DOHH2 (cell line): ENCODE results near the gene SOX3.

Experiments
- H3F3A ChIP-seq: fragments of 200-600 bp; sonication (generic), shearing (Covaris generic); 2 replicates; pipeline ENCODE4 v1.6.0; 2016; ENCODE audit warnings: antibody characterized with exemption, mild to moderate bottlenecking; ENCODE audit not compliant: control insufficient read depth, insufficient read depth
- H3K27ac ChIP-seq: fragments of 200-600 bp; sonication (generic); 2 replicates; pipeline ENCODE4 v1.5.1; 2014; ENCODE audit warnings: low read depth, mild to moderate bottlenecking, low read length, moderate library complexity
- H3K27me3 ChIP-seq: fragments of 200-600 bp; sonication (generic); 2 replicates; pipeline ENCODE4 v1.6.1; 2014; ENCODE audit warnings: mild to moderate bottlenecking, low read length, mixed read lengths; ENCODE audit not compliant: control insufficient read depth
- H3K36me3 ChIP-seq: fragments of 200-600 bp; sonication (generic); 2 replicates; pipeline ENCODE4 v1.6.1; 2014; ENCODE audit warnings: mild to moderate bottlenecking, low read length, moderate library complexity, mixed read lengths; ENCODE audit not compliant: control insufficient read depth
- H3K4me1 ChIP-seq: fragments of 200-600 bp; sonication (generic); 2 replicates; pipeline ENCODE4 v1.6.1; 2014; ENCODE audit warnings: mild to moderate bottlenecking, low read length, mixed read lengths; ENCODE audit not compliant: control insufficient read depth
- H3K4me2 ChIP-seq: fragments of 200-600 bp; sonication (generic); 2 replicates; pipeline ENCODE4 v1.6.0; 2014; ENCODE audit warnings: mild to moderate bottlenecking, low read length, moderate library complexity
- H3K4me3 ChIP-seq: fragments of 200-600 bp; sonication (generic); 2 replicates; pipeline ENCODE4 v1.5.1; 2014; ENCODE audit warnings: mild to moderate bottlenecking, low read length, mixed read lengths
- H3K79me2 ChIP-seq: fragments of 200-600 bp; sonication (generic); 2 replicates; pipeline ENCODE4 v1.6.1; 2014; ENCODE audit warnings: mild to moderate bottlenecking, low read length, mixed read lengths; ENCODE audit not compliant: control insufficient read depth
- H3K9me2 ChIP-seq: fragments of 200-600 bp; sonication (generic); replicated peaks from 2 replicates; pipeline ENCODE4 v1.6.1; 2014; ENCODE audit warnings: mild to moderate bottlenecking, low read length, mixed read lengths; ENCODE audit not compliant: control insufficient read depth
- H3K9me3 ChIP-seq: fragments of 200-600 bp; sonication (generic); 2 replicates; pipeline ENCODE4 v1.6.1; 2014; ENCODE audit warnings: antibody characterized with exemption, low read length, mixed read lengths; ENCODE audit not compliant: control insufficient read depth, insufficient read depth
- H4K20me1 ChIP-seq: fragments of 200-600 bp; sonication (generic); 2 replicates; pipeline ENCODE4 v1.6.0; 2014; ENCODE audit warnings: low read depth, mild to moderate bottlenecking, antibody characterized with exemption, low read length, moderate library complexity; ENCODE audit not compliant: control insufficient read depth, insufficient read depth
- EZH2phosphoT487 ChIP-seq: fragments of 200-600 bp; sonication (generic); IDR thresholded peaks from 2 replicates; pipeline ENCODE4 v1.6.1; 2017; ENCODE audit warnings: borderline replicate concordance, mild to moderate bottlenecking, antibody characterized with exemption, low read length, moderate library complexity, mixed read lengths
- TF ChIP-seq, protein P1 (sequence below): fragments of 200-600 bp; sonication (generic); IDR thresholded peaks from one replicate; pipeline ENCODE4 v1.5.1; 2014; ENCODE audit warnings: antibody characterized with exemption, mild to moderate bottlenecking, low read depth, low read length; ENCODE audit not compliant: poor library complexity, severe bottlenecking

The SOX3 gene

DNA sequence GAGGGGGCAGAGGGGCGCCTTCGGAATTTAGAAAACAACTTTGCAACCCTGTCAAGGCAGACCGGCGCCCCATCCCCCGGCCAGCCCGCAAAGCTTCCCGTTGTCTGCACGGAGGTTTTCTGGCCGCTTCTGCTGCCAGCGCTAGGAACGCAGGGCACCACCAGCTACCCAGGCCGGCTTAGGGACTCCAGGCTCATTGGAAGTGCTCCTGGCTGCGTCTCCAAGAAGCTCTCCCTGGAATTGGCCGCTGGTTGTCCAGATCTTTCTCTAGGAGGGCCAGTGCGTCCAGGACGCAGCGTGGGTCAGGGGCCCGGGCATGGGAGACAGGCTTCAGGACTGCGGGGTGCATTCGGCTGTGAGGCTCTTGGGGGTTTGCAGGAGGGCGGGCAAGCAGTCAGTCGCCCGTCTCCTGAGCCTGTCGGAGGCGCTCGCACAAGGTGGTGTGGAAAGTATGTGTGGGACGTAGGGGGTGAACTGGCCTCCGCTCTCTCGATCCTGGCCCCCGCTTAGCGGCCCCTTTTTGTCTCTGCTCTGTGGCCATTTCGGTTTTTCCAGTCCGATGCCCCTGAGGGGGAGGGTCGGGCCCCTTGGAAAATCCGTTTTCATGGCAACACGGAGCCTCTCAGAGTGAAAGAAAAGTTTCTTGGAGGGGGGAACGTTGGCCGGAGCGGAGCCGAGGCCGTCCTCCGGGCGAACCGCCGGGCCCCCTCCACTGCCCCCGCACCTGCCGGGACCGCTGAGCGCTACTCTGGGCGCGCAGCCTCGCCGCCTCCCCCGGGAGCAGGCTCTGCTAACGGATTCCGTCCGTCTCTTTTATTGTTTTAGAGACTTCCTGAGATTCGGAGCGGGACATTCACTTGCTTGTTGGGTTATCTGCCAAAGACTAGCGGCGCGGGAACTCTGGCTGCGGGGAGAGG, 810 bp upstream of the SOX3 start:
- no peaks in the 10 kb centered on the region for H3K9me3 ChIP-seq
- no peak overlapping the region for H3K27ac ChIP-seq
- no peaks in the 10 kb centered on the region for H3K36me3 ChIP-seq
- no peak overlapping the region for H3K4me3 ChIP-seq
- no peaks in the 10 kb centered on the region for H4K20me1 ChIP-seq
- no peaks in the 10 kb centered on the region for H3K79me2 ChIP-seq
- TF ChIP-seq, protein P1, sequence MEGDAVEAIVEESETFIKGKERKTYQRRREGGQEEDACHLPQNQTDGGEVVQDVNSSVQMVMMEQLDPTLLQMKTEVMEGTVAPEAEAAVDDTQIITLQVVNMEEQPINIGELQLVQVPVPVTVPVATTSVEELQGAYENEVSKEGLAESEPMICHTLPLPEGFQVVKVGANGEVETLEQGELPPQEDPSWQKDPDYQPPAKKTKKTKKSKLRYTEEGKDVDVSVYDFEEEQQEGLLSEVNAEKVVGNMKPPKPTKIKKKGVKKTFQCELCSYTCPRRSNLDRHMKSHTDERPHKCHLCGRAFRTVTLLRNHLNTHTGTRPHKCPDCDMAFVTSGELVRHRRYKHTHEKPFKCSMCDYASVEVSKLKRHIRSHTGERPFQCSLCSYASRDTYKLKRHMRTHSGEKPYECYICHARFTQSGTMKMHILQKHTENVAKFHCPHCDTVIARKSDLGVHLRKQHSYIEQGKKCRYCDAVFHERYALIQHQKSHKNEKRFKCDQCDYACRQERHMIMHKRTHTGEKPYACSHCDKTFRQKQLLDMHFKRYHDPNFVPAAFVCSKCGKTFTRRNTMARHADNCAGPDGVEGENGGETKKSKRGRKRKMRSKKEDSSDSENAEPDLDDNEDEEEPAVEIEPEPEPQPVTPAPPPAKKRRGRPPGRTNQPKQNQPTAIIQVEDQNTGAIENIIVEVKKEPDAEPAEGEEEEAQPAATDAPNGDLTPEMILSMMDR = no peak
- no peak for TF ChIP-seq EZH2phosphoT487
- H3K4me2 ChIP-seq = no peak overlapping the region
- H3K27me3 ChIP-seq = no peaks in the 10 kb centered on the region
- H3K4me1 ChIP-seq = no peaks in the 10 kb centered on the region
- no peaks in the 10 kb centered on the region for H3K9me2 ChIP-seq
- no peaks in the 10 kb centered on the region for H3F3A ChIP-seq

DNA sequence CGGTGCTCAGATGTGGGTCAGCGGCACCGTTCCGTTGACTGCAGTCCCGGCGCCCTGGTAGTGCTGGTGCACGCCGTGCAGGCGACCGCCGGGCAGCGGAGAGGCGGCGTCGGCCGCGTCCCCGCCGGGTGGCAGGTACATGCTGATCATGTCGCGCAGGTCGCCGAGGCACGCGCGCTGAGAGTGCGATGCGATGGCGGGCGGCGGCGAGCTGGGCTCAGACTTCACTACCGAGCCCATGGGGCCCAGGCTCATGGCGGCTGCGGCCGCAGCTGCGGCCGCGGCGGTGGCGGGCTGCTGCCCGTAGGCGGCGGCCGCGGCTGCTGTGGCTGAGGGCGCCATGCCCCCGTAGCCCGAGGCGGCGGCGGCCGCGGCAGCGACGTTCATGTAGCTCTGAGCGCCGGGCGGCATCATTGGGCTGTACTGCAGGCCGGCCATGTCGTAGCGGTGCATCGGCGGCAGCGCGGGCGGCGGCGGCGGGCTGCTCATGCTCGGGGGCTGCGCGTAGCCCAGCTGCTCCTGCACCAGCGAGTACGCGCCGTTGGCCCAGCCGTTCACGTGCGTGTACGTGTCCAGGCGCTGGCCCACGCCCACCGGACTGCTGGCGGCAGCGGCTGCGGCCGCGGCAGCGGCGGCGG, 1.0 kb downstream of the SOX3 start:
- H4K20me1 ChIP-seq = no peaks in the 10 kb centered on the region
- no peaks in the 10 kb centered on the region for H3K9me2 ChIP-seq
- H3K4me2 ChIP-seq = no peak overlapping the region
- no peaks in the 10 kb centered on the region for H3K9me3 ChIP-seq
- no peak overlapping the region for H3K27ac ChIP-seq
- H3F3A ChIP-seq = no peaks in the 10 kb centered on the region
- H3K4me1 ChIP-seq = no peaks in the 10 kb centered on the region
- no peaks in the 10 kb centered on the region for H3K79me2 ChIP-seq
- H3K4me3 ChIP-seq = no peak overlapping the region
- H3K36me3 ChIP-seq = no peaks in the 10 kb centered on the region
- TF ChIP-seq, protein P1 = no peak
- no peak for TF ChIP-seq EZH2phosphoT487
- no peaks in the 10 kb centered on the region for H3K27me3 ChIP-seq

DNA sequence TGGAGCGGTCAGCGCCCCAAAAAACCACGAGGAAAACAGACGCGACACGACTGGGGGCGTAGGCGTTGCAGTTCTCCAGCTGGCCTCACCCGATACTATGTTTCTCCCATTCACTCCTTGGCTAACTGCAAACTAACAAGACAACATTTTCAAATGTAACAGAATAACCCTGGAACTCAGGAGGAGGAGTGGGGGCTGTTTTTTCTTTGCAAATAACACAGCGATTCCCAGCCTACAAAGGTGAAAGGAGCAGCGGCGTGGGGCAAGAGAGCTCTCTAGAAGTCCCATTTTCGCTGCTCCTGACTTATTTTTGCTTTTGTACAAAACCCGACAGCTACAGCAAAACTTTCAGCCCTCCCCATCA, 1.6 kb downstream of the SOX3 start:
- no peaks in the 10 kb centered on the region for H3F3A ChIP-seq
- no peaks in the 10 kb centered on the region for H3K9me2 ChIP-seq
- no peaks in the 10 kb centered on the region for H3K79me2 ChIP-seq
- H3K9me3 ChIP-seq = no peaks in the 10 kb centered on the region
- no peaks in the 10 kb centered on the region for H4K20me1 ChIP-seq
- no peaks in the 10 kb centered on the region for H3K27me3 ChIP-seq
- no peak overlapping the region for H3K27ac ChIP-seq
- H3K4me1 ChIP-seq = no peaks in the 10 kb centered on the region
- no peaks in the 10 kb centered on the region for H3K36me3 ChIP-seq
- no peak overlapping the region for H3K4me3 ChIP-seq
- no peak for TF ChIP-seq EZH2phosphoT487
- TF ChIP-seq, protein P1 = no peak
- no peak overlapping the region for H3K4me2 ChIP-seq
